IPS-20b (cell line): ENCODE data around the gene FCGR3A.
"Not testable (repeated sequence)": the region's sequence is repeated elsewhere in the genome, so short reads cannot be mapped to it uniquely, and the experiment has no call there.

Experiments
- H3K27ac ChIP-seq: one replicate; pipeline ENCODE4 v1.5.1; 2013; ENCODE audit warnings: low read length
- H3K27me3 ChIP-seq: 2 replicates; pipeline ENCODE4 v1.6.1; 2013; ENCODE audit warnings: mild to moderate bottlenecking, low read length, inconsistent platforms; ENCODE audit not compliant: insufficient read depth
- H3K36me3 ChIP-seq: 2 replicates; pipeline ENCODE4 v1.6.1; 2013; ENCODE audit warnings: low read depth, mild to moderate bottlenecking, inconsistent platforms, low read length, moderate library complexity; ENCODE audit not compliant: insufficient read depth
- H3K4me1 ChIP-seq: 2 replicates; pipeline ENCODE4 v1.6.1; 2013; ENCODE audit warnings: mild to moderate bottlenecking, control low read depth, inconsistent platforms, low read length, moderate library complexity; ENCODE audit not compliant: insufficient read depth
- H3K4me3 ChIP-seq: 2 replicates; pipeline ENCODE4 v1.5.1; 2013; ENCODE audit warnings: mild to moderate bottlenecking, low read length, inconsistent platforms
- H3K9ac ChIP-seq: 2 replicates; pipeline ENCODE4 v1.6.1; 2013; ENCODE audit warnings: low read depth, mild to moderate bottlenecking, inconsistent platforms, low read length, moderate library complexity
- H3K9me3 ChIP-seq: 2 replicates; pipeline ENCODE4 v1.6.1; 2013; ENCODE audit warnings: mild to moderate bottlenecking, low read depth, low read length, inconsistent platforms; ENCODE audit not compliant: insufficient read depth

The FCGR3A gene

GRCh38 chr1:161549652-161550051 lies at the start of gene FCGR3A:
Gene FCGR3A, minus strand, starts transcription at chr1:161549818. Its CDS starts 82 bp downstream, at chr1:161549736.
- Histone ChIP-seq H3K4me1 (no peaks in the 10 kb centered on the region), H3K4me3 (no peak within 1 kb of the TSS), H3K36me3 (no peaks in the 10 kb centered on the region), H3K27ac (no peak within 1 kb of the TSS), H3K27me3 (no peaks in the 10 kb centered on the region), H3K9ac (no peak within 1 kb of the TSS), H3K9me3 (no peaks in the 10 kb centered on the region)

DNA sequence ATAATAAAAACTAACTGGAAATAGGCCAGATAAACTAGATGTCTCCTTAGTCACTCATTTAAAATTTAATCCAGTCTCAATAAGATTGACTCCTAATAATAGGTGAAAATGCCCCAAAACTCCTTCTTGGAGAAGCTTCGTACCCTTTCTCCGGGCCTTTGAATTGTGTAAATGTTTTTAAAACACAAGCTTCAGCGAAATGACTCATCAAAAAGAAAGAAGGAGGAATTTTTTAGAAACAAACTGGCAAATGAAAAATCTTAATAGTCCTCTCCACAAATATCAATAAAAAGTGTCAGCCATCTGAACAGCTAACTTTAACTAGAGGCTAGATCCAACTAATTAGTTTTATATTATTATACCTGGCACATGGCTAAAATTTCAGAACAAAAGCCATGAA lies 47.5 kb upstream of the FCGR3A start:
- H3K9me3 ChIP-seq, H3K27me3 ChIP-seq, H3K4me3 ChIP-seq, H3K36me3 ChIP-seq, H3K4me1 ChIP-seq, H3K9ac ChIP-seq, H3K27ac ChIP-seq: not testable (repeated sequence)

GRCh38 chr1:161595583-161595982 lies 46.0 kb upstream of the FCGR3A start:
- not testable (repeated sequence) for H3K27me3 ChIP-seq, H3K4me1 ChIP-seq, H3K4me3 ChIP-seq, H3K9ac ChIP-seq, H3K27ac ChIP-seq, H3K36me3 ChIP-seq, H3K9me3 ChIP-seq

DNA sequence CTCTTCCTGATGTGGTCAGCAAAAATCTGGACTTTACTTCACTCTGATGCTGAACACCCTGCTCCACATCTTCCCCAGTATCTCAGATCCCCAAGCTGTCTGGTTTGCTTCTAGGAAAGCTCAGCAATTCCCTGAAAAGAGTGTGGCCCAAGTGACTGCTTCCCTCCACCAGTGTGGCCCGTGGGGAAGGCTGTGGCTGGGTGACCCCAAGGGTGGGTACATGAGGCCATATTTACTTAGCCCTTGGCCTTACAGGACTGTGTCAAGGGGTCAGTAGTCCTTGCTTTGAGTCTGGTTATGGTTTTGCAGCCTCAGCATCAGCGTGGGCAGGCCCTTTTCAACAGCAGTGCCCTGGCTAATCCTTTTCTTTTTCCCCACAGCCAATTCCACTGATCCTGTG lies 45.6 kb upstream of the FCGR3A start:
- not testable (repeated sequence) for H3K4me3 ChIP-seq, H3K36me3 ChIP-seq, H3K27ac ChIP-seq, H3K9ac ChIP-seq, H3K27me3 ChIP-seq, H3K4me1 ChIP-seq, H3K9me3 ChIP-seq

DNA sequence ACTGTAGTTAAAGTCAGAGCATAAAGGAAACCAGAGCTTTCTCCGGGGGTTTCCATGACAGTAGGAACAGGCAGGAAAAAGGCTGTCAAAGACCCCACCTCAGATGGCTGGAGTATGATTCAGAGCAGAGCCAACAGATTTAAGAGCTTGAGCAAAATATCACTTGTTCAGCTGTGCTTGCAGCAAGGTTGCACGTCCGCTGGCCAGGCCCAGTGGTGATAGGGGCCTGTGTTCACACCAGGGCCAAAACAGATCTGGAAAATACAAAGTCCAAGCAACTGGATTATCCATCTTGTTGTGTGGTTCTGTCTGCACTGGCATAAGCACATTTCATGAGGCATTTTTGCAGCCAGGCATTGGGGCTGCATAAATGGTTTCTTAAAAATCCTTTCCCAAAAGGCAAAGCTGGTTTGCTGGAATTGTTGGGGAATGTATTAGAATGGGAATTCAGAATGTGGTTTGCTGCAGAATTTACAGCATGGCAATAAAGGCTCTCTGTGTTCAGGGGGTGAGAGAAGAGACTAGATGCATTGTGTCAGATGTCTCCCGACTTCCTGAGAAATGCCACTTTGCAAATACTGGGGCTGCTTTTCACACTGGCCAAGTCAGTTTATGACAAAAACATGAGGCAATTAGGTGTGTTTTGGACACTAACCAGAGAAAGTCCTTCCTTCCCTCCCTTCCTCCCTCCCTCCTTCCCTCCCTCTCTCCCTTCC lies 44.8 kb upstream of the FCGR3A start:
- H3K27ac ChIP-seq, H3K36me3 ChIP-seq: not testable (repeated sequence)

GRCh38 chr1:161593092-161593755 lies 43.6 kb upstream of the FCGR3A start:
- H3K9me3 ChIP-seq, H3K27ac ChIP-seq, H3K4me1 ChIP-seq, H3K9ac ChIP-seq, H3K36me3 ChIP-seq, H3K4me3 ChIP-seq, H3K27me3 ChIP-seq: not testable (repeated sequence)

More for the DNA sequence above, 44.8 kb upstream of the FCGR3A start:
- not testable (repeated sequence) for H3K4me3 ChIP-seq, H3K4me1 ChIP-seq, H3K9ac ChIP-seq, H3K27me3 ChIP-seq, H3K9me3 ChIP-seq

DNA sequence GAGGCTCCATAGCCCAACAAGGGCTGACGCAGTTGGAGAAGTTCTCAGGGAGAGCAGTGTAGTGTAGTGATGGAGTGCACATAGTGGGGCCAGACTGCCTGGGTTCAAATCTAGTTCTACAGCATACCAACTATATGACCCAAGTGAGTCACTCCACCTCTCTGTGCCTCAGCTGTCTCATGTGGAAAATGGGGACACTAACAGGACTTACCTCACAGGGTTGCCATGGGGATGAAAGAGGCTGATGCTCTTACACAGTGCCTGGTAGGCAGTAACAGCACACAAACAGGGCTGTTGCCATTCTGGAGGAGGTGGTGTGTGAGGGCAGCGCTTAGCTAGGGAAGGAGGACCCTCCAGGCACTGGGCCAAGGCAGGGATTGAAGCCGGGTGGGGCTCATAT lies 43.0 kb upstream of the FCGR3A start:
- not testable (repeated sequence) for H3K4me3 ChIP-seq, H3K9ac ChIP-seq, H3K36me3 ChIP-seq, H3K27ac ChIP-seq, H3K9me3 ChIP-seq, H3K27me3 ChIP-seq, H3K4me1 ChIP-seq

GRCh38 chr1:161589920-161590319 lies 40.3 kb upstream of the FCGR3A start:
- not testable (repeated sequence) for H3K4me1 ChIP-seq, H3K36me3 ChIP-seq, H3K9me3 ChIP-seq, H3K9ac ChIP-seq, H3K27me3 ChIP-seq, H3K4me3 ChIP-seq, H3K27ac ChIP-seq

- H3K9me3 ChIP-seq, H3K27ac ChIP-seq, H3K4me3 ChIP-seq, H3K36me3 ChIP-seq, H3K27me3 ChIP-seq, H3K4me1 ChIP-seq, H3K9ac ChIP-seq: not testable (repeated sequence)
Observed at GRCh38 chr1:161589365-161589764, 39.7 kb upstream of the FCGR3A start.

DNA sequence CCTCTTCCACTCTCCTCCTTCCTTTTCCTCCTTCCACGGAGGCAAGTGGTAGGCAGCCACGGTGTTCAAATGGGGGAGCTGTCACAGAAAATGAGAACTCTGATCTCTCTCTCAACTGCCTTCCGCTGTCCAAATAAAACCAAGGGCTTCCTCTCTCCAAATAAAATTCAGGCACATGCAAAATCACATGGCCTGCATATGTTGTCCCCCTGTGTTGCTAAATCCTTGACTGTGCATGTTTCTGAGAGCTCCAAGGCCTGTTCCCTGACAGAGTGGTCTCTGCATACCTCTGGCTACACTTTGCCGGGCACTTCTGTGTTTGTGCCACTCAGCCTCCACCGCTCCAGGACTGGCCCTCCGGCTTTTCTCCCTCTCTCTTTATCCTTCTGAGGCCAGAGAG lies 39.0 kb upstream of the FCGR3A start:
- H3K27me3 ChIP-seq, H3K9me3 ChIP-seq, H3K9ac ChIP-seq, H3K36me3 ChIP-seq, H3K4me1 ChIP-seq, H3K4me3 ChIP-seq, H3K27ac ChIP-seq: not testable (repeated sequence)

DNA sequence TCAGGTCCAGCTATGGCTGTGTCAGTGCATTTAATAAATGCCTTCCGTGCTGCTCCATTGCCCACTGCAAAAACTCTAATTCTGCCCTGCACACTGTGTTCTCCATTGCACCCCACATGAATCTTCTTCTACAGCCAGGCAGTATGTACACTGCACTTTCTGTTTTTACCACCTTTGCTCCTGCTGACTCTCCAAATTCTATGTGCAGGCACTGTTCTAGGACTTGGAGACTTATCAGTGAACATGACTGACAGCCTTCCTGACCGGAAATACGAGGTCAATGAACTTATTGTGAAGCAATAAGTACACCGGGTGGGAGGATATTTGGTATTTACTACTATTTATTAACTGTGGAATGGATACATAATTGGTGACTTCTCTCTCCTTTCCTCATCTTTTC lies 33.3 kb upstream of the FCGR3A start:
- not testable (repeated sequence) for H3K4me3 ChIP-seq, H3K9ac ChIP-seq, H3K27ac ChIP-seq, H3K36me3 ChIP-seq, H3K9me3 ChIP-seq, H3K27me3 ChIP-seq, H3K4me1 ChIP-seq

- not testable (repeated sequence) for H3K27me3 ChIP-seq, H3K36me3 ChIP-seq, H3K9me3 ChIP-seq, H3K4me3 ChIP-seq, H3K9ac ChIP-seq, H3K4me1 ChIP-seq, H3K27ac ChIP-seq
Observed at GRCh38 chr1:161580879-161581537, 31.4 kb upstream of the FCGR3A start.
